Neural progenitor cell (in vitro differentiated cells): Measurements from ENCODE around the gene SLC50A1.

Experiments used
- CTCF ChIP-seq: fragments of 200-600 bp; sonication (generic); IDR thresholded peaks from 2 replicates; pipeline ENCODE4 v1.5.1; 2017; ENCODE audit warnings: antibody characterized with exemption, mild to moderate bottlenecking
- EZH2phosphoT487 ChIP-seq: fragments of 200-600 bp; sonication (generic); IDR thresholded peaks from 2 replicates; pipeline ENCODE4 v1.6.1; 2017; ENCODE audit warnings: antibody characterized with exemption

GRCh38 chr1:155110826-155111225 lies 24.8 kb upstream of the SLC50A1 start:
- no peak for TF ChIP-seq CTCF
- no peak for TF ChIP-seq EZH2phosphoT487
